DOHH2 (cell line): ENCODE data around the gene HINT1.

Experiments used
- H3F3A ChIP-seq: fragments of 200-600 bp; sonication (generic), shearing (Covaris generic); 2 replicates; pipeline ENCODE4 v1.6.0; 2016; ENCODE audit warnings: antibody characterized with exemption, mild to moderate bottlenecking; ENCODE audit not compliant: control insufficient read depth, insufficient read depth
- H3K27ac ChIP-seq: fragments of 200-600 bp; sonication (generic); 2 replicates; pipeline ENCODE4 v1.5.1; 2014; ENCODE audit warnings: low read depth, mild to moderate bottlenecking, low read length, moderate library complexity
- H3K27me3 ChIP-seq: fragments of 200-600 bp; sonication (generic); 2 replicates; pipeline ENCODE4 v1.6.1; 2014; ENCODE audit warnings: mild to moderate bottlenecking, low read length, mixed read lengths; ENCODE audit not compliant: control insufficient read depth
- H3K36me3 ChIP-seq: fragments of 200-600 bp; sonication (generic); 2 replicates; pipeline ENCODE4 v1.6.1; 2014; ENCODE audit warnings: mild to moderate bottlenecking, low read length, moderate library complexity, mixed read lengths; ENCODE audit not compliant: control insufficient read depth
- H3K4me1 ChIP-seq: fragments of 200-600 bp; sonication (generic); 2 replicates; pipeline ENCODE4 v1.6.1; 2014; ENCODE audit warnings: mild to moderate bottlenecking, low read length, mixed read lengths; ENCODE audit not compliant: control insufficient read depth
- H3K4me2 ChIP-seq: fragments of 200-600 bp; sonication (generic); 2 replicates; pipeline ENCODE4 v1.6.0; 2014; ENCODE audit warnings: mild to moderate bottlenecking, low read length, moderate library complexity
- H3K4me3 ChIP-seq: fragments of 200-600 bp; sonication (generic); 2 replicates; pipeline ENCODE4 v1.5.1; 2014; ENCODE audit warnings: mild to moderate bottlenecking, low read length, mixed read lengths
- H3K79me2 ChIP-seq: fragments of 200-600 bp; sonication (generic); 2 replicates; pipeline ENCODE4 v1.6.1; 2014; ENCODE audit warnings: mild to moderate bottlenecking, low read length, mixed read lengths; ENCODE audit not compliant: control insufficient read depth
- H3K9me2 ChIP-seq: fragments of 200-600 bp; sonication (generic); replicated peaks from 2 replicates; pipeline ENCODE4 v1.6.1; 2014; ENCODE audit warnings: mild to moderate bottlenecking, low read length, mixed read lengths; ENCODE audit not compliant: control insufficient read depth
- H3K9me3 ChIP-seq: fragments of 200-600 bp; sonication (generic); 2 replicates; pipeline ENCODE4 v1.6.1; 2014; ENCODE audit warnings: antibody characterized with exemption, low read length, mixed read lengths; ENCODE audit not compliant: control insufficient read depth, insufficient read depth
- H4K20me1 ChIP-seq: fragments of 200-600 bp; sonication (generic); 2 replicates; pipeline ENCODE4 v1.6.0; 2014; ENCODE audit warnings: low read depth, mild to moderate bottlenecking, antibody characterized with exemption, low read length, moderate library complexity; ENCODE audit not compliant: control insufficient read depth, insufficient read depth
- CTCF ChIP-seq: fragments of 200-600 bp; sonication (generic); IDR thresholded peaks from one replicate; pipeline ENCODE4 v1.5.1; 2014; ENCODE audit warnings: antibody characterized with exemption, mild to moderate bottlenecking, low read depth, low read length; ENCODE audit not compliant: poor library complexity, severe bottlenecking
- EZH2phosphoT487 ChIP-seq: fragments of 200-600 bp; sonication (generic); IDR thresholded peaks from 2 replicates; pipeline ENCODE4 v1.6.1; 2017; ENCODE audit warnings: borderline replicate concordance, mild to moderate bottlenecking, antibody characterized with exemption, low read length, moderate library complexity, mixed read lengths

HINT1 gene

DNA sequence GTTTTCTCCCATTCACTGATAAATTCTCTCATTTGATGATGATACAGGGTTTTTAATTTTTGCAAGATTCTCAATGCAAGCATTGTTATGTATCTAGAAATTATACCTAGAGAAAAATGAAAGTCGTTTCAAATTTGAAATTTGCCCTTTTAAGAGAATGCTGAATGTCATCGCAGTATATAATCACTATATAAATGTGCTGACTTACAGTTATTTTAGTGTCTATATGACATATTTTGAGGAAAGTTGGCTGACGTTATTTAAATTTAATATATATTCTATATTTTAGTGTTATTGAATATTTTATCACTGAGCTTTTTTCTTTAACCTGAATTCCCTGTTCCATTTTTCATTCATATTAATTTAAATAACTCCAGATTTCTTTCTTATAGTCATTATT is 35.5 kb upstream of the HINT1 start:
- H3K9me2 ChIP-seq = no peaks in the 10 kb centered on the region
- peaks cover 11% of the 10 kb centered on the region for H3K36me3 ChIP-seq
- no peaks in the 10 kb centered on the region for H3K27me3 ChIP-seq
- H3K79me2 ChIP-seq = no peaks in the 10 kb centered on the region
- H4K20me1 ChIP-seq = no peaks in the 10 kb centered on the region
- no peak overlapping the region for H3K27ac ChIP-seq
- H3F3A ChIP-seq = peaks cover 8% of the 10 kb centered on the region; the same call in 1 of the 2 replicates
- H3K9me3 ChIP-seq = no peaks in the 10 kb centered on the region
- H3K4me2 ChIP-seq = no peak overlapping the region
- no peaks in the 10 kb centered on the region for H3K4me1 ChIP-seq
- no peak for TF ChIP-seq CTCF
- no peak for TF ChIP-seq EZH2phosphoT487
- H3K4me3 ChIP-seq = no peak overlapping the region

GRCh38 chr5:131198625-131199024 is 33.6 kb upstream of the HINT1 start:
- Histone ChIP-seq H3K36me3 (peaks cover 11% of the 10 kb centered on the region), H3K4me2 (no peak overlapping the region), H3K9me3 (no peaks in the 10 kb centered on the region), H3K27me3 (no peaks in the 10 kb centered on the region), H3K9me2 (no peaks in the 10 kb centered on the region), H3F3A (peaks cover 8% of the 10 kb centered on the region; the same call in 1 of the 2 replicates), H4K20me1 (no peaks in the 10 kb centered on the region), H3K4me3 (no peak overlapping the region), H3K4me1 (no peaks in the 10 kb centered on the region), H3K79me2 (no peaks in the 10 kb centered on the region), H3K27ac (no peak overlapping the region)
- TF ChIP-seq EZH2phosphoT487 (no peak), CTCF (no peak)

DNA sequence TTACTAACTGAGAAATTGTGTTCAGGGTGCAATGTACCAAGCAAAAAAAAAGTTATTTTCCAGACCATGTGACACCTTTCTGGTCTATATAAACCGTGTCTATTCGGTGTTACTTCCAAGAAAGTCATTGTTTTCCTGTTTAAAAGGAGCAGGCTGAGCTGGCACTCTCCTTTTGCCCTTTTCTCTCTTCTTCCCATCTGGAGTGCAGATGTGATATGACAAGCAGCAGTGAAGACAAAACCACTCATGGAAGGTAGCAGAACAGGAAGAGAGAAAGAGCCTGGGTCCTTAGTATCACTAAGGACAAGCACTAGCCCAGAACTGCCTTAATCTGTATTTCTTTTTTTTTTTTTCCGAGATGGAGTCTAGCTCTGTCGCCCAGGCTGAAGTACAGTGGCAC is 31.3 kb upstream of the HINT1 start:
- Histone ChIP-seq H3K4me2 (no peak overlapping the region), H3K4me3 (no peak overlapping the region), H4K20me1 (no peaks in the 10 kb centered on the region), H3K4me1 (no peaks in the 10 kb centered on the region), H3K9me2 (no peaks in the 10 kb centered on the region), H3K36me3 (peaks cover 11% of the 10 kb centered on the region), H3K79me2 (no peaks in the 10 kb centered on the region), H3K9me3 (no peaks in the 10 kb centered on the region), H3K27me3 (no peaks in the 10 kb centered on the region), H3F3A (peaks cover 10% of the 10 kb centered on the region; the same call in 1 of the 2 replicates), H3K27ac (no peak overlapping the region)
- no peak for TF ChIP-seq EZH2phosphoT487
- no peak for TF ChIP-seq CTCF
